ENCODE data around the gene SLC66A1.

Gene SLC66A1

GRCh38 chr1:19365721-19366120, 53.6 kb downstream of the SLC66A1 start:
- no peak for DNase-seq

GRCh38 chr1:19366599-19367536, 54.7 kb downstream of the SLC66A1 start:
- no peak for DNase-seq

GRCh38 chr1:19367584-19368041, 55.5 kb downstream of the SLC66A1 start:
- DNase-seq = no peak

GRCh38 chr1:19368050-19368449, 55.9 kb downstream of the SLC66A1 start:
- DNase-seq = no peak

- DNase-seq = no peak
Measured at GRCh38 chr1:19368964-19369363, 56.8 kb downstream of the SLC66A1 start.

- DNase-seq = no peak
Measured at GRCh38 chr1:19369396-19370090, 57.4 kb downstream of the SLC66A1 start.

GRCh38 chr1:19370453-19371170, 58.5 kb downstream of the SLC66A1 start:
- no peak for DNase-seq

- DNase-seq = no peak
Measured at GRCh38 chr1:19371226-19372135, 59.4 kb downstream of the SLC66A1 start.

GRCh38 chr1:19372136-19372514, 60.0 kb downstream of the SLC66A1 start:
- DNase-seq = no peak

- DNase-seq = no peak
Measured at GRCh38 chr1:19372602-19373001, 60.5 kb downstream of the SLC66A1 start.

GRCh38 chr1:19373211-19374082, 61.3 kb downstream of the SLC66A1 start:
- no peak for DNase-seq

GRCh38 chr1:19374083-19374801, 62.1 kb downstream of the SLC66A1 start:
- DNase-seq = no peak

- DNase-seq = no peak
Measured at GRCh38 chr1:19374926-19375325, 62.8 kb downstream of the SLC66A1 start.

- DNase-seq = no peak
Measured at GRCh38 chr1:19375631-19376400, 63.7 kb downstream of the SLC66A1 start.

GRCh38 chr1:19376428-19377372, 64.6 kb downstream of the SLC66A1 start:
- no peak for DNase-seq

GRCh38 chr1:19377812-19378718, 65.9 kb downstream of the SLC66A1 start:
- no peak for DNase-seq

Data from DMS153 (cell line).